Stimulated activated naive B cell treated with anti-CD40 and anti-IgM and Interleukin-4, amounts not matched to agents 10 μg/mL and 1 μg/mL and 100 μg/mL, for 72 hours (primary cell): ENCODE results near the gene SPIN1.
"Not testable (repeated sequence)": the region's sequence is repeated elsewhere in the genome, so short reads cannot be mapped to it uniquely, and the experiment has no call there.

ENCODE experiments used
- ATAC-seq, 2 donors: fragments of 150-1000 bp; cut with Tn5 transposase; replicated peaks; 2 replicates each; pipeline ENCODE4 v1.10.0; 2021; ENCODE audit warnings: moderate library complexity in 1 of 2
- DNase-seq: peaks from one replicate; pipeline ENCODE4 v3.0.0; 2021
- H3K27ac Mint-ChIP-seq: one replicate; pipeline ENCODE4 v1.8.0; 2022; ENCODE audit warnings: mild to moderate bottlenecking, mixed read lengths
- H3K27me3 Mint-ChIP-seq, 2 donors: one replicate each; pipeline ENCODE4 v1.8.0; 2022; ENCODE audit warnings: mixed read lengths in 2 of 2
- H3K36me3 Mint-ChIP-seq, 2 donors: one replicate each; pipeline ENCODE4 v1.8.0; 2022; ENCODE audit warnings: mixed read lengths in 2 of 2, mild to moderate bottlenecking in 1 of 2
- H3K4me1 Mint-ChIP-seq, 2 donors: one replicate each; pipeline ENCODE4 v1.8.0; 2022; ENCODE audit warnings: mixed read lengths in 2 of 2, mild to moderate bottlenecking in 1 of 2
- H3K4me3 Mint-ChIP-seq, 2 donors: one replicate each; pipeline ENCODE4 v1.8.0; 2022; ENCODE audit warnings: mild to moderate bottlenecking in 2 of 2, mixed read lengths in 2 of 2, moderate library complexity in 1 of 2
- H3K9me3 Mint-ChIP-seq, 2 donors: one replicate each; pipeline ENCODE4 v1.8.0; 2022; ENCODE audit warnings: mixed read lengths in 2 of 2, mild to moderate bottlenecking in 1 of 2

SPIN1 gene

DNA sequence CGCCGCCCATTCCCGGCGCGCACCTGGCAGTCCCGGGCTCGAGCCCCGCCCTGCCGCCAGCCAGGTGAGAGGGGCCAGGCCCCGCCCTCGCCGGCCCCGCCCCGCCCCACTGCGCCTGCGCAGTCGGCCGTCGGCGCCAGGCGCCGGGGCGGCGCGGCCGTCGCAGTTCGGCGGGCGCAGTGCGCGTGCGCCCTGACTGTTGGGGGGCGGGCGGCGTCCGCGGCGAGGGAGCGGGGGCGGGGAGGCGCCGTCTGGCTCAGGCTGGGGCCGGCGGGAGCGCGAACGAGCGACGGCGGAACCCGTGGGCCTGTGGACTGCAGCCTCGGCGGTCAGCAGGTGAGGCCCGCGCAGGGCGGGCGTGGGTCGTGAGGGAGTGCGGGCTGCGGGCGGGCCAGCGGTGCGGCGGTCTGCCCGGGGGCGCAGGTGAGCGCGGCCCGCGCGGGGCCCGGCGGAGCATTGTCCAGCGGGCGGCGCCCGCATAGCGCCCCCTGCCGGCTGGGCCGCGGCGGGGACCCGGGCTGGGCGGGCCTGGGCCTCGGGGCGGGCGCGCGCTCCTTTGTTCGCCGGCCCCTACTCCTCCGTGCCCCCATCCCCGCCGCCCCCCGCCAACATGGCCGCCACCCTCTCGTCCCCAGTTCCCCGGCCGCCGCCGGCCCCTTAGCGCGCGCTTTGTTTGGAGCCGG, at the start of gene SPIN1:
SPIN1 (plus strand) TSS at position 242 of the 683 bp plus-strand sequence. CDS start 38,096 bp downstream, outside the sequence.
- DNase-seq = peak; percentile 80
- peak within 1 kb of the TSS; percentile 92 to 94 for H3K4me3 Mint-ChIP-seq
- H3K27me3 Mint-ChIP-seq = no peaks in the 10 kb centered on the region
- H3K36me3 Mint-ChIP-seq = peaks cover 10 to 22% of the 10 kb centered on the region in 2 donors
- H3K9me3 Mint-ChIP-seq = no peaks in the 10 kb centered on the region
- H3K4me1 Mint-ChIP-seq = peaks cover 21 to 35% of the 10 kb centered on the region in 2 donors
- peak within 1 kb of the TSS; percentile 92 for H3K27ac Mint-ChIP-seq
- peak; percentile 93 for ATAC-seq

DNA sequence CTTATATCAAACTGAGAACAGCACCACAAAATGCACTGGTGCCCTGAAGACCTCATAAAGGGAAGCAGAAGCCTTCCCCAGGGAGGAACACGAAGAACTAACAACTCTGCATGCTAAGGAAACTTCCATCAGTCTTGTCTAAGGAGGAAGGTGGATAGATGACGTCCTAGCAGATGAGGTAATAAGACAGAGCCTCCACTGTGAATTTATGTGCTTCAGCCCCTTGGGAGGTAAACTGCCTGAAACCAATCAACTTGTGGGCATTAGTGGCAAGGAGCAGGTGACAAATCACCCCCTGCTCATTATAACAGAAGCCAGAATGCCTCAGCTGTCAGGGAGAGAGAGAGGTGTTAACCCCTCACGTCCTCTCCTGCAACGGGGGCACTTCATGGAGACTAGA, 48.9 kb upstream of the SPIN1 start:
- H3K4me1 Mint-ChIP-seq = peaks cover 5 to 15% of the 10 kb centered on the region in 2 donors
- no peak overlapping the region for H3K27ac Mint-ChIP-seq
- peaks cover 0 to 5% of the 10 kb centered on the region in 2 donors for H3K9me3 Mint-ChIP-seq
- H3K4me3 Mint-ChIP-seq = no peak overlapping the region
- DNase-seq (no peak), ATAC-seq (peak; percentile 73 to 88)
- H3K27me3 Mint-ChIP-seq = no peaks in the 10 kb centered on the region
- H3K36me3 Mint-ChIP-seq = no peaks in the 10 kb centered on the region

DNA sequence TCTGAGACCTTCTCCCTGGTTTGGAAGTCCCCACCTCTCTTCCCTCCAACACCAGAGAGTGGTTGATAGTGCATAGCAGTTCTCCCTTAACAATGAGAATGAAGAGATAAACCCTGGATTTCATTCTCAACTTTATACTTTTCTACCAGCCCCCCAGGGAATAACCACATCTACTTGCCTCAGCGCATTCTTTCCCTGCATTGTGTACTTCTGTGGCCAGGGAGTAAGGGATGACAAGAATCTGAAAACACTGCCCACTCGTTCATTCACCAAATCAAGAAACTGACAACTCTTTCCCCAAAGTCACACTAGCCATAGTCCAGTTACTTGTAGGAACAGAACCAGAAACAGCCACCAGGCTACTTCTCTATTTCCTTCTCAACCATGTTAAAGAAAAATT, 46.0 kb upstream of the SPIN1 start:
- H3K27ac Mint-ChIP-seq = no peak overlapping the region

DNA sequence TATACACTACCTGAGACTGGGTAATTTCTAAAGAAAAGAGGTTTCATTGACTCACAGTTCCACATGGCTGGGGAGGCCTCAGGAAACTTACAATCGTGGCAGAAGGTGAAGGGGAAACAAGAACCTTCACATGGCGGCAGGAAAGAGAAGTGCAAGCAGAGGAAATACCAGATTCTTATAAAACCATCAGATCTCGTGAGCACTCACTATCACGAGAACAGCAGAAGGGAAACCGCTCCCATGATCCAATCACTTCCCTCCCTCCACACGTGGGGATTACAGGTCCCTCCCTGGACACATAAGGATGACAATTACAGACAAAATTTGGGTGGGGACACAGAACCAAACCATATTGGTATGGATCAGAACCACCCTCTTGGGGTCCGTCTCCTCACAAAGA, 44.2 kb upstream of the SPIN1 start:
- H3K36me3 Mint-ChIP-seq = no peaks in the 10 kb centered on the region
- ATAC-seq (no peak), DNase-seq (no peak)
- H3K4me3 Mint-ChIP-seq = no peak overlapping the region
- peaks cover 0 to 8% of the 10 kb centered on the region in 2 donors for H3K9me3 Mint-ChIP-seq
- no peak overlapping the region for H3K27ac Mint-ChIP-seq
- no peaks in the 10 kb centered on the region for H3K27me3 Mint-ChIP-seq
- H3K4me1 Mint-ChIP-seq = peaks cover 5 to 12% of the 10 kb centered on the region in 2 donors

More for the DNA sequence above, 46.0 kb upstream of the SPIN1 start:
- Mint-ChIP-seq H3K4me1 (peaks cover 5 to 15% of the 10 kb centered on the region in 2 donors), H3K36me3 (no peaks in the 10 kb centered on the region), H3K4me3 (no peak overlapping the region), H3K27me3 (no peaks in the 10 kb centered on the region), H3K9me3 (peaks cover 0 to 8% of the 10 kb centered on the region in 2 donors)
- ATAC-seq = no peak
- DNase-seq = no peak

DNA sequence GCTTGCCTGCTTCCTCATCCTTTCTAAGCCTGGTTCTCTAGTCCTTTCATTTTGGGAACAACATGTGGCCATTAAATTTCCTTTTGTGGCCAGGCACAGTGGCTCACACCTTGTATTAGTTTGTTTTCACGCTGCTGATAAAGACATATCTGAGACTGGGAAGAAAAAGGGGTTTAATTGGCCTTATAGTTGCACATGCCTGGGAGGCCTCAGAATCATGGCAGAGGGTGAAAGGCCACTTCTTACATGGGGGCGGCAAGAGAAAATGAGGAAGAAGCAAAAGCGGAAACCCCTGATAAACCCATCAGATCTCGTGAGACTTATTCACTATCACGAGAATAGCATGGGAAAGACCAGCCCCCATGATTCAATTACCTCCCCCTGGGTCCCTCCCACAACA, 37.9 kb upstream of the SPIN1 start:
- not testable (repeated sequence) for DNase-seq, H3K27me3 Mint-ChIP-seq, H3K4me3 Mint-ChIP-seq, H3K4me1 Mint-ChIP-seq, H3K27ac Mint-ChIP-seq, H3K36me3 Mint-ChIP-seq, ATAC-seq
- H3K9me3 Mint-ChIP-seq = peaks cover 5 to 10% of the 10 kb centered on the region in 2 donors

DNA sequence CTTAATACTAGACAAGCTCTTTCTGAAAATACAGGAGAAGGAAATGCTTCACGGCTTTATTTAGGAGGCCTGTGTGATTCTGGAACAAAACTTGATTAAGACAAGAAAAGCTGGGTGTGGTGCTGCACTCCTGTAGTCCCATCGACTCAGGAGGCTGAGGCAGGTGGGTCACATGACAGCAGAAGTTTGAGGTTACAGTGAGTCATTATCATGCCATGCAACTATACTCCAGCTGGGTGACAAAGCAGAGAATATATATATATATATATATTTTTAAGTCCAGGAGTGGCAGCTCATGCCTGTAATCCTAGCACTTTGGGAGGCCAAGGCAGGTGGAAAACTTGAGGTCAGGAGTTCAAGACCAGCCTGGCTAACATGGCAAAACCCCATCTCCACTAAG, 33.1 kb upstream of the SPIN1 start:
- H3K27me3 Mint-ChIP-seq = no peaks in the 10 kb centered on the region

DNA sequence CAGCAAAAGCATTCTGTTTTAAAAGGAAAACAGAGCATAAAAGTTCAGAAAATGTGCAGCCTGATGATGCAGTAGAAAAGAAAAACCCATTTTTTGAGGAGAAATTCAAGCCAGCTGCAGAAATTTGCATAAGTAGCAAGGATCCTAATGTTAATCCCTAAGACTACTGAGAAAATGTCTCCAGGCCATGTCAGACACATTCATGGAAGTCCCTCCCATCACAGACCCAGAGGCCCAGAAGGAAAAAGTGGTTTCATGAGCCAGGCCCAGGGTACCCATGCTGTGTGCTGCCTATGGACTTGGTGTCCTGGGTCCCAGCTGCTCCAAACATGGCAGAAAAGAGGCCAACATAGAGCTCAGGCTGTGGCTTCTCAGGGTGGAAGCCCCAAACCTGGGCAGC, 31.0 kb upstream of the SPIN1 start:
- H3K27me3 Mint-ChIP-seq, DNase-seq, ATAC-seq, H3K4me3 Mint-ChIP-seq, H3K27ac Mint-ChIP-seq, H3K36me3 Mint-ChIP-seq, H3K4me1 Mint-ChIP-seq: not testable (repeated sequence)
- H3K9me3 Mint-ChIP-seq = peaks cover 12 to 23% of the 10 kb centered on the region in 2 donors

More for the DNA sequence above, 33.1 kb upstream of the SPIN1 start:
- ATAC-seq (no peak), DNase-seq (no peak)
- Mint-ChIP-seq H3K36me3 (no peaks in the 10 kb centered on the region), H3K27ac (no peak overlapping the region), H3K4me3 (no peak overlapping the region), H3K4me1 (peaks cover 2 to 3% of the 10 kb centered on the region in 2 donors), H3K9me3 (peaks cover 12 to 23% of the 10 kb centered on the region in 2 donors)

DNA sequence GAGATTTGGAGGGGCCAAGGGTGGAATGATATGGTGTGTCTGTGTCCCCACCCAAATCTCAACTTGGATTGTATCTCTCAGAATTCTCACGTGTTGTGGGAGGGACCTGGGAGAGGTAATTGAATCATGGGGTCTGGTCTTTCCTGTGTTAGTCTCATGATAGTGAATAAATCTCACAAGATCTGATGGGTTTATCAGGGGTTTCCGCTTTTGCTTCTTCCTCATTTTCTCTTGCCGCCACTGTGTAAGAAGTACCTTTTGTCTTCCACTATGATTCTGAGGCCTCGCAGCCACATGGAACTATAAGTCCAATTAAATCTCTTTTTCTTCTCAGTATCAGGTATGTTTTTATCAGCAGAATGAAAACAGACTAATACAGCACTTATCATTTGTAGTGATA, 29.5 kb upstream of the SPIN1 start:
- Mint-ChIP-seq H3K4me1 (peaks cover 0 to 2% of the 10 kb centered on the region in 2 donors), H3K9me3 (peaks cover 12 to 22% of the 10 kb centered on the region in 2 donors), H3K4me3 (no peak overlapping the region), H3K27ac (no peak overlapping the region), H3K27me3 (peaks cover 0 to 6% of the 10 kb centered on the region in 2 donors), H3K36me3 (no peaks in the 10 kb centered on the region)
- ATAC-seq (no peak), DNase-seq (no peak)

DNA sequence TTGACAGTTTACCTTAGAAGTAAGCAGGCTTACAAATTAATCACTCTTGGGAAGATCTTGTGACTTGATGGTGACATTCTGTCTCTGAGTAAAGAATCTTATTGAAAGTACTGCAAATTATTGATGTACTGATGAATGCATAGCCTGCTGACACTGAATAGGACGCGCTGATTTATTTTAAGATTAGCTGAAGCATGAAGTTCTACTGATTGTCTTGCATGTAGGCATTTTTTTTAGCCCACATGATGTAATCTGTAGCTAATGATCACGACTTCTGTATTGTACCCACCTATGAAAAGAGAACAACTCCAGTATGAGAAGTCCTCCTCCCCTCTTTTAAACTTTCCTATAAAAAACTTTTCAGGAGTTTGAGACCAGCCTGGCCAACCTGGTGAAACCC, 28.3 kb upstream of the SPIN1 start:
- peaks cover 0 to 6% of the 10 kb centered on the region in 2 donors for H3K27me3 Mint-ChIP-seq
- no peak overlapping the region for H3K4me3 Mint-ChIP-seq
- H3K4me1 Mint-ChIP-seq = peaks cover 0 to 2% of the 10 kb centered on the region in 2 donors
- ATAC-seq (no peak), DNase-seq (no peak)
- H3K27ac Mint-ChIP-seq = no peak overlapping the region
- no peaks in the 10 kb centered on the region for H3K36me3 Mint-ChIP-seq
- peaks cover 8 to 13% of the 10 kb centered on the region in 2 donors for H3K9me3 Mint-ChIP-seq

DNA sequence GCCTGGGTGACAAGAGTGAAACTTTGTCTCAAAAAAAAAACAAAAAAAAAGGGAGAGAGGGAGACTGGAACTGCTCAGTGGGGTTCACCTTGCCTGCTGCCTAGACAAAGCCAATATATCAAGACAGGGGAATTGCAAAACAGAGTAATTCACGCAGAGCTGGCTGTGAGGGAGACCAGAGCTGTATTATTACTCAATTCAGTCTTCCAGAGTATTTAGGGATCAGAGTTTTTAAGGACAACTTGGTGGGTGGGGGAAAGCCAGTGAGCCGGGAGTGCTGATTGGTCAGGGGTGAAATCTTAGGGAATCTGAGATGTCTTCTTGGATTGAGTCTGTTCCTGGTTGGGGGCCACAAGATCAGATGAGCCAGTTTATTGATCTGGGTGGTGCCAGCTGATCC, 25.6 kb upstream of the SPIN1 start:
- Mint-ChIP-seq H3K27me3 (peaks cover 0 to 6% of the 10 kb centered on the region in 2 donors), H3K36me3 (peaks cover 0 to 7% of the 10 kb centered on the region in 2 donors), H3K4me3 (no peak overlapping the region), H3K4me1 (no peaks in the 10 kb centered on the region), H3K27ac (peak overlapping the region; percentile 42), H3K9me3 (peaks cover 10 to 15% of the 10 kb centered on the region in 2 donors)
- no peak for ATAC-seq
- DNase-seq = no peak

DNA sequence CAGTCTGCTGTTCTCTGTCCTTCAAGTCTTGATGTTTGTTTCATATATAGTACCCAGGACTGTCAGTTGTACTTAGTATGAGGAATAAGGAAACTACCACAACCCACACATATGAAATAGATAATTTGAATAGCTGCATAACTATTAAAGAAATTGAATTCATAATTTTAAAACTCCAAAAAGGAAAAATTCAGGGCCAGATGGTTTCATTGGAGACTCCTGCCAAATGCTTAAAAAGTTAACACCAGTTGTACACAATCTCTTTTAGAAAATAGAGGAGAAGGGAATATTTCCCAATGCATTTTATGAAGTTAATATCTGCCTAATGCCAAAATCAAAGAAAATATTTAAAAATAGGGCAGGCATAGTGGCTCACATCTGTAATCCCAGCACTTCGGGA, 24.6 kb upstream of the SPIN1 start:
- Mint-ChIP-seq H3K4me3 (no peak overlapping the region), H3K27me3 (peaks cover 0 to 6% of the 10 kb centered on the region in 2 donors), H3K36me3 (peaks cover 4 to 8% of the 10 kb centered on the region in 2 donors), H3K4me1 (no peaks in the 10 kb centered on the region), H3K9me3 (peaks cover 11 to 16% of the 10 kb centered on the region in 2 donors), H3K27ac (no peak overlapping the region)
- ATAC-seq (no peak), DNase-seq (no peak)

DNA sequence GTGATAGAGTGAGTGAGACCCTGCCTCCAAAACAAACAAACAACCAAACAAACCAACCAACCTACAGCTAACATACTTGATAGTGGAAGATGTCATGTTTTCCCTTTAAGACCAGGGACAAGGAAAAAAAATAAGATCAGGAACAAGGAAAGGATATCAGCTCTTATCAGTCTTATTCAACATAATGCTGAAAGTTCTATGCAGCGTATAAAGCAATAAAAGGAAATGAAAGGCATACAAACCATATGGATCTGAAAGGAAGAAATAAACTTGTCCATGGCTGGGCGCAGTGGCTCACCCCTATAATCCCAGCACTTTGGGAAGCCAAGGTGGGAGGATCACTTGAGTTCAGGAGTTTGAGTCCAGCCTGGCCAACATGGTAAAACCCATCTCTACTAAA, 23.5 kb upstream of the SPIN1 start:
- H3K27ac Mint-ChIP-seq = no peak overlapping the region
- ATAC-seq = no peak
- no peak for DNase-seq
- peaks cover 11 to 12% of the 10 kb centered on the region in 2 donors for H3K9me3 Mint-ChIP-seq
- peaks cover 0 to 6% of the 10 kb centered on the region in 2 donors for H3K27me3 Mint-ChIP-seq
- no peaks in the 10 kb centered on the region for H3K4me1 Mint-ChIP-seq
- peaks cover 4 to 10% of the 10 kb centered on the region in 2 donors for H3K36me3 Mint-ChIP-seq
- no peak overlapping the region for H3K4me3 Mint-ChIP-seq

DNA sequence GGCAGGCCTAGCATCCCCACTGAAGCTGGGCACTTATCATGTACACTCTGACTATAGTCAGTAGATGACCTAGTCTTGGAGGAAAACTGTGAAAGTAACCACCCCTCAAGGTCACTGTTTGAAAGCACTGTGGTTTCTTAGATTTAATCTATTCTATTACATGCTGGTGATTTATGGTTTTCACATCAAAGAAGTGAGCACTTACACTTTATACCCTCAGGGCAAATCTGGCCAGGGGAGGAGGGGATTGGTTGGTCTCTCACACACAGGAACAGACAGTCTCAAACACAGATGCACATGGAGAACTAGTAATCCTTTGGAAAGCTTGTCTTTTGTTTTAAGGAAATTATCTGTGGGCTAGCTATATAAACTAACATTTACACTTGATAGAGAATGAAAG, 17.9 kb upstream of the SPIN1 start:
- no peak overlapping the region for H3K27ac Mint-ChIP-seq
- no peaks in the 10 kb centered on the region for H3K4me1 Mint-ChIP-seq
- H3K9me3 Mint-ChIP-seq = peaks cover 11 to 12% of the 10 kb centered on the region in 2 donors
- H3K36me3 Mint-ChIP-seq = peaks cover 4 to 10% of the 10 kb centered on the region in 2 donors
- DNase-seq (no peak), ATAC-seq (no peak)
- H3K27me3 Mint-ChIP-seq = peaks cover 0 to 8% of the 10 kb centered on the region in 2 donors
- no peak overlapping the region for H3K4me3 Mint-ChIP-seq

DNA sequence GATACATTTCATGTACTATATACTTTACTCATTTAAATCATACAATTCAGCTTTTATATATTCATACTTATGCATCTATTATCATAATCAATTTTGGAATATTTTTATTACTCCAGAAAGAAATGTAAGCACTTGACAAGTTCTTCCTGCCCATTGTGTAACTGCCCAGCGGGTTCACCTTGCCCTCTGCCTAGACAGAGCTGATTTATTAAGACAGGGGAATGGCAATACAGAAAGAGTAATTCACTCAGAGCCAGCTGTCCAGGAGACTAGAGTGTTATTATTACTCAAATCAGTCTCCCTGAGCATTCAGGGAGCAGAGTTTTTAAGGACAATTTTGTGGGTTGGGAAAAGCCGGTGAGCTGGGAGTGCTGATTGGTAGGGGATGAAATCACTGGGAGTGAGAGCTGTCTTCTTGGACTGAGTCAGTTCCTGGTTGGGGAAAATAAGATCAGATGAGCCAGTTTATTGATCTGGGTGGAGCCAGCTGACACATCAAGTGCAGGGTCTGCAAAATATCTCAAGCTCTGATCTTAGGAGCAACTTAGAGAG, 16.1 kb upstream of the SPIN1 start:
- H3K4me3 Mint-ChIP-seq = no peak overlapping the region
- DNase-seq (no peak), ATAC-seq (no peak)
- H3K27ac Mint-ChIP-seq = no peak overlapping the region
- peaks cover 8% of the 10 kb centered on the region in 2 donors for H3K9me3 Mint-ChIP-seq
- no peaks in the 10 kb centered on the region for H3K4me1 Mint-ChIP-seq
- H3K36me3 Mint-ChIP-seq = peaks cover 4 to 7% of the 10 kb centered on the region in 2 donors
- peaks cover 0 to 8% of the 10 kb centered on the region in 2 donors for H3K27me3 Mint-ChIP-seq

DNA sequence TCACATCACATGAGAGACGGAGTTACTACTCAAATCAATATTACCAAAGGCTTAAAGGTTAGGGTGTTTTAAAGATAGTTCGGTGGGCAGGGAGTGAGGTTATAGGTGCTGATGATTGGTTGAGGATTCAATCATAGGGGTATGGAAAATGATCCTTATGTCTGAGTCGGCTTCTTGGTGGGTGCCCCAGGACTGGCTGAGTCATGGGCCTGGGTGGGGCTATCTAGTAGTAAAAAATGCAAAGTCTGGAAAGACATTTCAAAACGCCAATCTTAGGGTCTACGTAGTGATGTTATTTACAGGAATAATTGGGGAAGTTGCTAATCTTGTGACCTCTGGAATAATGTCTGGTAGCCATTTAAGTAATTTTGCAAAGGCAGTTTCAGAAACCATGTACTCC, 15.2 kb upstream of the SPIN1 start:
- H3K4me1 Mint-ChIP-seq = no peaks in the 10 kb centered on the region
- H3K36me3 Mint-ChIP-seq = peaks cover 2 to 6% of the 10 kb centered on the region in 2 donors
- no peak overlapping the region for H3K4me3 Mint-ChIP-seq
- H3K9me3 Mint-ChIP-seq = peaks cover 3 to 5% of the 10 kb centered on the region in 2 donors
- H3K27me3 Mint-ChIP-seq = peaks cover 0 to 12% of the 10 kb centered on the region in 2 donors
- ATAC-seq (no peak), DNase-seq (no peak)
- no peak overlapping the region for H3K27ac Mint-ChIP-seq
